Gastroesophageal sphincter (tissue), 4 donors: ENCODE data around the gene ZNF385B. TPM values are rescaled to one million over a fixed set of nuclear protein-coding genes. Genes with fewer than 3 reads are reported as not detected.

Source experiments
- ATAC-seq: fragments of 150-250 bp; one replicate; pipeline ENCODE4 v1.9.1; 2016; ENCODE audit warnings: mild to moderate bottlenecking, moderate library complexity
- H3K27ac ChIP-seq, 4 donors: fragments of 200-600 bp; sonication (generic) in 3 of 4; 1 replicate in 3 of 4; 2 replicates in 1 of 4; pipeline ENCODE4 v1.5.1; 2016 to 2019
- H3K27me3 ChIP-seq: fragments of 200-600 bp; sonication (generic); one replicate; pipeline ENCODE4 v1.5.1; 2019
- H3K36me3 ChIP-seq, 2 donors: fragments of 200-600 bp; sonication (generic); one replicate each; pipeline ENCODE4 v1.5.1; 2019; ENCODE audit warnings: control low read depth in 1 of 2
- H3K4me1 ChIP-seq, 3 donors: fragments of 200-600 bp; sonication (generic); 1 replicate in 2 of 3; 2 replicates in 1 of 3; pipeline ENCODE4 v1.5.1; 2016 to 2019; ENCODE audit warnings: control low read depth in 2 of 3
- H3K4me3 ChIP-seq, 2 donors: fragments of 200-600 bp; sonication (generic); one replicate each; pipeline ENCODE4 v1.5.1; 2019; ENCODE audit warnings: mild to moderate bottlenecking in 1 of 2, moderate library complexity in 1 of 2
- H3K9me3 ChIP-seq, 3 donors: fragments of 200-600 bp; sonication (generic); one replicate each; pipeline ENCODE4 v1.5.1; 2017 to 2019; ENCODE audit warnings: control low read depth in 2 of 3
- EP300 ChIP-seq: sonication (generic); formaldehyde crosslinking; IDR thresholded peaks from one replicate; pipeline ENCODE4 v1.6.1; 2017; ENCODE audit warnings: antibody characterized with exemption, mild to moderate bottlenecking
- POLR2A ChIP-seq, 2 donors: fragments of 450-650 bp; IDR thresholded peaks; one replicate each; pipeline ENCODE4 v1.6.1; 2017; ENCODE audit warnings: antibody characterized with exemption in 2 of 2, mild to moderate bottlenecking in 2 of 2, moderate library complexity in 1 of 2
- POLR2AphosphoS5 ChIP-seq: sonication (generic); formaldehyde crosslinking; IDR thresholded peaks from one replicate; pipeline ENCODE4 v1.6.1; 2017; ENCODE audit warnings: antibody characterized with exemption
- WGBS, 2 donors: methylation state at CpG; one replicate each; pipeline ENCODE4 v1.1.5; 2018; ENCODE audit warnings: low coverage in 1 of 2; 5-methylcytosine and 5-hydroxymethylcytosine counted together
- total RNA-seq, 4 donors: library from RNA; depleted of rRNA; stranded (reverse); fragments of >200 nt; gene quantifications; one replicate each; pipeline ENCODE4 v1.1.0, GENCODE V29; 2016
- TF ChIP-seq, protein P1 (sequence below), 4 experiments: fragments of 200-600 bp in 2 of 4; fragments of 450-650 bp in 2 of 4; sonication (generic) in 1 of 4; IDR thresholded peaks; one replicate each; pipeline ENCODE4 v1.5.1; 2017 to 2019; ENCODE audit warnings: antibody characterized with exemption in 4 of 4, mild to moderate bottlenecking in 2 of 4, moderate library complexity in 2 of 4

ZNF385B gene
- total RNA-seq, 4 donors from 2014 or later, result 2.7 to 7.6 (median 3.9) TPM

DNA sequence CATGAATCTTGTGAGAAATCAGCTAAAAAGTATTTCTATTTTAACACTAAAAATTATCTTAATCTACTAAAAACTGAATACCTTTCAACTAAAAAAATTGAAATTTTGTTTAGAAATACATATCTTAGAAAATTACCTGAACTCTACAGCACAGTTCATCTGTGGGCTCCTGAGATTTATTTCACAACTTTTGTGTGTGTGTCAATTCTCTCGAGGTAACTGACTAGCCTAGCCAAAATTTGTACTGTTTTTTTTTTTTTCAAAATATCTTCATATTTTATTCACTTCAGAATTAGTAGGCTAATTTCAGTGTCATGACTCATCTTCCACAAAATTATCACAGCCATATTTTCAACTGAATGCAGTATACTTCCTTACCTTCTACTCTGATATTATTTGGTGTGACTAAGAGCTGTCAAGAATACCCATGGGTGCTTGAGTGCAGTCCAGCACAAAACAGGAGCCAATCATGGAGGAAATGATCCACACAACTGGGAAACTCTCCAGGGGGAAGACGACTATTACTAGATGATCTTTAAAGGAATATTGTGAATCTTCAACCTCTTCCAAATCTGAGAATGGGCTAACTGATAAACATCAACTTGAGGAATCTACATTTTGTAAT, 174.6 kb downstream of the ZNF385B start:
- TF ChIP-seq POLR2A (IDR thresholded peaks at IDR 0.05) (no peak), POLR2AphosphoS5 (no peak), EP300 (no peak)
- TF ChIP-seq, protein P1, sequence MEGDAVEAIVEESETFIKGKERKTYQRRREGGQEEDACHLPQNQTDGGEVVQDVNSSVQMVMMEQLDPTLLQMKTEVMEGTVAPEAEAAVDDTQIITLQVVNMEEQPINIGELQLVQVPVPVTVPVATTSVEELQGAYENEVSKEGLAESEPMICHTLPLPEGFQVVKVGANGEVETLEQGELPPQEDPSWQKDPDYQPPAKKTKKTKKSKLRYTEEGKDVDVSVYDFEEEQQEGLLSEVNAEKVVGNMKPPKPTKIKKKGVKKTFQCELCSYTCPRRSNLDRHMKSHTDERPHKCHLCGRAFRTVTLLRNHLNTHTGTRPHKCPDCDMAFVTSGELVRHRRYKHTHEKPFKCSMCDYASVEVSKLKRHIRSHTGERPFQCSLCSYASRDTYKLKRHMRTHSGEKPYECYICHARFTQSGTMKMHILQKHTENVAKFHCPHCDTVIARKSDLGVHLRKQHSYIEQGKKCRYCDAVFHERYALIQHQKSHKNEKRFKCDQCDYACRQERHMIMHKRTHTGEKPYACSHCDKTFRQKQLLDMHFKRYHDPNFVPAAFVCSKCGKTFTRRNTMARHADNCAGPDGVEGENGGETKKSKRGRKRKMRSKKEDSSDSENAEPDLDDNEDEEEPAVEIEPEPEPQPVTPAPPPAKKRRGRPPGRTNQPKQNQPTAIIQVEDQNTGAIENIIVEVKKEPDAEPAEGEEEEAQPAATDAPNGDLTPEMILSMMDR (IDR thresholded peaks at IDR 0.05), result no peak
- no peaks in the 10 kb centered on the region for H3K4me1 ChIP-seq
- H3K4me3 ChIP-seq, result no peak overlapping the region
- H3K27me3 ChIP-seq, result no peaks in the 10 kb centered on the region
- H3K36me3 ChIP-seq, result no peaks in the 10 kb centered on the region
- no peak overlapping the region for H3K27ac ChIP-seq
- peak; percentile 70 for ATAC-seq
- no peaks in the 10 kb centered on the region for H3K9me3 ChIP-seq
- WGBS, 2 donors, result 42 to 45% methylated on average over 2 of the region's 2 CpGs

DNA sequence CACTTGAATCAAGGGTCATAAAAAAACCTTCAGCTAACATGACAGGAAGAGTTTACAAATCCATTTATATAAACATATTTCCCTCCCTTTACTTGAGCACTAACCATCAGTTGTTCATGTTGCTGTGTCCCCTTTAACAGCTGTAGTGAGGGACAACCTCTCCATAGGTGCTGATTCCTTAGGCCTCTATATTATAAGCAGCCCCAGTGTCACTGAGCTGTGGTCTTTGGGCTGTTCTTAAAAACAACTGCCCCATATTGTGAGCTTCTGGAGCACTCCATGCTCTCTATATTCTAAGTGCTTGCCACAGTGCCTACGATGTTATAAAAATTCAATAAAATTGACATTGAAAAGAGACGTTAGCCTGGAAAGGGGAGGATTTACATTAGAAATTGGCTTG, 175.3 kb downstream of the ZNF385B start:
- TF ChIP-seq POLR2A (IDR thresholded peaks at IDR 0.05), result no peak
- TF ChIP-seq, protein P1 (IDR thresholded peaks at IDR 0.05), result no peak
- TF ChIP-seq EP300, result no peak
- no peak for TF ChIP-seq POLR2AphosphoS5
- Histone ChIP-seq H3K4me1 (no peaks in the 10 kb centered on the region), H3K27ac (no peak overlapping the region), H3K27me3 (no peaks in the 10 kb centered on the region), H3K36me3 (no peaks in the 10 kb centered on the region), H3K4me3 (no peak overlapping the region), H3K9me3 (no peaks in the 10 kb centered on the region)
- ATAC-seq, result no peak
- WGBS, 2 donors, result 81 to 92% methylated on average over 2 of the region's 2 CpGs

DNA sequence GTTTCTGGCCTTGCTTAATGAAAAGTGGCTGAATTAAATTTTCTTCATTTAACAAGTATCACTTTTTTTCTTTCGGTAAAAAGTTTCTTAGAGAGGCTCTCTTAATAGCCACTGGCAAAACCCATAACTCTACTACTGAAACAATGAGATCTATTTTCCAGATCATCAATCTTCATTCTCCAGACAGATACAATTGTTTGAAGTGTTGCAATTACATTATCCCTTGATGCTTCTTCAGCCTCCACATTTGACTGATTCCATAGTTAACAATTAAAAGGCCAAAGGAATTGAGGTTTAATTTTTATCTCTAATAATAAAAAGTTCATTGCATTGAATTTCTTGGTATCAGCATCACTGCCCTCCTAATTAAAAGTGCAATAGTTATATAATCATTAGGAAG, 176.3 kb downstream of the ZNF385B start:
- TF ChIP-seq POLR2A (IDR thresholded peaks at IDR 0.05), result no peak
- TF ChIP-seq EP300, result no peak
- no peak for TF ChIP-seq POLR2AphosphoS5
- TF ChIP-seq, protein P1 (IDR thresholded peaks at IDR 0.05), result no peak
- no peaks in the 10 kb centered on the region for H3K9me3 ChIP-seq
- no peak overlapping the region for H3K4me3 ChIP-seq
- WGBS, 2 donors, result 0 to 83% methylated on average over 1 of the region's 1 CpG
- no peaks in the 10 kb centered on the region for H3K4me1 ChIP-seq
- H3K27ac ChIP-seq, result no peak overlapping the region
- no peaks in the 10 kb centered on the region for H3K27me3 ChIP-seq
- ATAC-seq, result no peak
- H3K36me3 ChIP-seq, result no peaks in the 10 kb centered on the region

DNA sequence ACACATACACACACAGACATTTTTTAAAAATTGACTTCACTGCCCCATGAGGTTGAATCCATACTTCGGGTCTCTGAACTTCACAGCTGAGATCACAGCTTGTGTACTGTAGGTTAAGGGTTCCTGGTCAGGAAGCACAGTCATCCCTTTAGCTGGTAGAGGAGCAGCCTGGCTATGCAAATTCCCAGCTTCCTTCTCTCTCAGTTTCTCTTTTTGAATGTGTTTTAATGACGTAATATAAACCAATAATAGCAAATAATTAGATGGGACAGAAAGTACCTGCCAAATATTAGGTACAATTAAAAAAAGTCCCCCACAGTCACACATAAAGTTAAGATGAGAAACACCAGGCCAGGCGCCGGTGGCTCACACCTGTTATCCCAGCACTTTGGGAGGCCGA, 178.7 kb downstream of the ZNF385B start:
- Histone ChIP-seq H3K27ac (no peak overlapping the region), H3K4me3 (no peak overlapping the region), H3K36me3 (no peaks in the 10 kb centered on the region), H3K27me3 (no peaks in the 10 kb centered on the region), H3K9me3 (no peaks in the 10 kb centered on the region), H3K4me1 (peaks cover 0 to 10% (median 2%) of the 10 kb centered on the region in 3 donors)
- TF ChIP-seq, protein P1 (IDR thresholded peaks at IDR 0.05), result no peak
- ATAC-seq, result no peak
- 92 to 100% methylated on average over 1 to 3 of the region's 5 CpGs for WGBS, 2 donors

DNA sequence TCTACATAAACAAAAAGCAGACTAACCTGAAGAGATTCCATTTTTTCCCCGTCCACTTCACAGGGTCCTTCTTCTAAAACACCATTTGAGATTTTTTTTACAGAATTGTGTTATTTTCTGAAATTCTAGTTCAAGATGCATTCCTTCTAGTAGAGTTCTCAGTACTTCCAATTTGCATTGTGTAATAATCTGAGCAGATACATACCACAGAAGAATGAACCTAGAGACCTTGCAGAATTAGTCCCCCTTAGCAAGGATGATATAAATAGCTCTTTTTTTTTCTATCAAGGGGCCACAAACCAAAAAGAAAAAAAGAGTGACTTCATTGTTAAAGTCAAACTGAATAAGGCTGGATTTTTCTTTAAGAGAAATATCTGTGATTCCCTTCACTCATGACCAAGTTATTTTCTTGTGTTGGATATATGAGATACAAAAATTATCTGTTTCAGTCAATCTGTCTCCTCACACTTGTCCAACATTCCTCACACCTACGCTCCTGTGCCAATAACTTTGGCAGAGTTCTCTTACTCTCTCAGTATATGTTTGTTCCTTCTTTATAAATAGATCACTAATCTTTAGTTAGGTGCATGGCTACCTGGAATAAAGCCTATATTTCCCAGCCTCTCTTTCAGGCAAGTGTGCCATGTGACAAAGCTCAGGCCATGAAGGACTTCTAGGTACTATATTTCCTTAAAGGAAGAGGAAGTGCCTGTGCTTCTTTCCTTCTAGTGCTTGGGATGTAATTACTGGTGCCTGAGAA, 183.5 kb downstream of the ZNF385B start:
- TF ChIP-seq EP300 (no peak), POLR2AphosphoS5 (no peak)
- TF ChIP-seq, protein P1 (IDR thresholded peaks at IDR 0.05), result no peak
- Histone ChIP-seq H3K4me1 (peaks cover 4 to 25% (median 10%) of the 10 kb centered on the region in 3 donors), H3K36me3 (no peaks in the 10 kb centered on the region), H3K27me3 (no peaks in the 10 kb centered on the region), H3K9me3 (no peaks in the 10 kb centered on the region), H3K27ac (peak overlapping the region in 3 of 4 donors; percentile 5 to 26 (median 21)), H3K4me3 (no peak overlapping the region)
- 36 to 53% methylated on average over 2 of the region's 2 CpGs for WGBS, 2 donors
- ATAC-seq, result no peak
